ENCODE results near the gene SEPTIN7.
A peak's percentile ranks its signal among the peaks of the same experiment; 100 is the strongest.
"Not testable (repeated sequence)": the region's sequence is repeated elsewhere in the genome, so short reads cannot be mapped to it uniquely, and the experiment has no call there.

Gene SEPTIN7

GRCh38 chr7:35800718-35801391 lies at the start of gene SEPTIN7:
Gene SEPTIN7 (plus strand): TSS chr7:35801057. CDS start chr7:35801210, 153 bp downstream.
- peak; percentile 92 to 97 for DNase-seq (ENCODE audit: low read depth in 2 of 2, low spot score in 1 of 2)

- DNase-seq (ENCODE audit: low read depth in 2 of 2, low spot score in 1 of 2): no peak
Observed at GRCh38 chr7:35752742-35753141, 48.1 kb upstream of the SEPTIN7 start.

- no peak for DNase-seq (ENCODE audit: low read depth in 2 of 2, low spot score in 1 of 2)
Observed at GRCh38 chr7:35753761-35754603, 46.9 kb upstream of the SEPTIN7 start.

- DNase-seq (ENCODE audit: low read depth in 2 of 2, low spot score in 1 of 2): no peak
Observed at GRCh38 chr7:35754741-35755140, 46.1 kb upstream of the SEPTIN7 start.

GRCh38 chr7:35755711-35756110 lies 45.1 kb upstream of the SEPTIN7 start:
- DNase-seq (ENCODE audit: low read depth in 2 of 2, low spot score in 1 of 2): no peak

- not testable (repeated sequence) for DNase-seq (ENCODE audit: low read depth in 2 of 2, low spot score in 1 of 2)
Observed at GRCh38 chr7:35756453-35756852, 44.4 kb upstream of the SEPTIN7 start.

GRCh38 chr7:35757574-35757973 lies 43.3 kb upstream of the SEPTIN7 start:
- DNase-seq (ENCODE audit: low read depth in 2 of 2, low spot score in 1 of 2): no peak

GRCh38 chr7:35758421-35758820 lies 42.4 kb upstream of the SEPTIN7 start:
- no peak for DNase-seq (ENCODE audit: low read depth in 2 of 2, low spot score in 1 of 2)

- DNase-seq (ENCODE audit: low read depth in 2 of 2, low spot score in 1 of 2): no peak
Observed at GRCh38 chr7:35760143-35760745, 40.6 kb upstream of the SEPTIN7 start.

- no peak for DNase-seq (ENCODE audit: low read depth in 2 of 2, low spot score in 1 of 2)
Observed at GRCh38 chr7:35761871-35762677, 38.8 kb upstream of the SEPTIN7 start.

- no peak for DNase-seq (ENCODE audit: low read depth in 2 of 2, low spot score in 1 of 2)
Observed at GRCh38 chr7:35762781-35763180, 38.1 kb upstream of the SEPTIN7 start.

GRCh38 chr7:35768346-35768745 lies 32.5 kb upstream of the SEPTIN7 start:
- no peak for DNase-seq (ENCODE audit: low read depth in 2 of 2, low spot score in 1 of 2)

- no peak for DNase-seq (ENCODE audit: low read depth in 2 of 2, low spot score in 1 of 2)
Observed at GRCh38 chr7:35771776-35772175, 29.1 kb upstream of the SEPTIN7 start.

GRCh38 chr7:35773994-35774393 lies 26.9 kb upstream of the SEPTIN7 start:
- no peak for DNase-seq (ENCODE audit: low read depth in 2 of 2, low spot score in 1 of 2)

GRCh38 chr7:35776686-35777085 lies 24.2 kb upstream of the SEPTIN7 start:
- DNase-seq (ENCODE audit: low read depth in 2 of 2, low spot score in 1 of 2): no peak

GRCh38 chr7:35777121-35777520 lies 23.7 kb upstream of the SEPTIN7 start:
- no peak for DNase-seq (ENCODE audit: low read depth in 2 of 2, low spot score in 1 of 2)

- DNase-seq (ENCODE audit: low read depth in 2 of 2, low spot score in 1 of 2): no peak
Observed at GRCh38 chr7:35780070-35780469, 20.8 kb upstream of the SEPTIN7 start.

- no peak for DNase-seq (ENCODE audit: low read depth in 2 of 2, low spot score in 1 of 2)
Observed at GRCh38 chr7:35781200-35781701, 19.6 kb upstream of the SEPTIN7 start.

GRCh38 chr7:35781767-35782515 lies 18.9 kb upstream of the SEPTIN7 start:
- no peak for DNase-seq (ENCODE audit: low read depth in 2 of 2, low spot score in 1 of 2)

- DNase-seq (ENCODE audit: low read depth in 2 of 2, low spot score in 1 of 2): no peak
Observed at GRCh38 chr7:35784332-35784731, 16.5 kb upstream of the SEPTIN7 start.
